NCI-H82 (cell line): Measurements from ENCODE around the gene DDX41.

Experiments used
- DNase-seq: peaks from one replicate; lab custom pipeline; 2025; lab: John Stamatoyannopoulos, UW

DDX41 gene

DNA sequence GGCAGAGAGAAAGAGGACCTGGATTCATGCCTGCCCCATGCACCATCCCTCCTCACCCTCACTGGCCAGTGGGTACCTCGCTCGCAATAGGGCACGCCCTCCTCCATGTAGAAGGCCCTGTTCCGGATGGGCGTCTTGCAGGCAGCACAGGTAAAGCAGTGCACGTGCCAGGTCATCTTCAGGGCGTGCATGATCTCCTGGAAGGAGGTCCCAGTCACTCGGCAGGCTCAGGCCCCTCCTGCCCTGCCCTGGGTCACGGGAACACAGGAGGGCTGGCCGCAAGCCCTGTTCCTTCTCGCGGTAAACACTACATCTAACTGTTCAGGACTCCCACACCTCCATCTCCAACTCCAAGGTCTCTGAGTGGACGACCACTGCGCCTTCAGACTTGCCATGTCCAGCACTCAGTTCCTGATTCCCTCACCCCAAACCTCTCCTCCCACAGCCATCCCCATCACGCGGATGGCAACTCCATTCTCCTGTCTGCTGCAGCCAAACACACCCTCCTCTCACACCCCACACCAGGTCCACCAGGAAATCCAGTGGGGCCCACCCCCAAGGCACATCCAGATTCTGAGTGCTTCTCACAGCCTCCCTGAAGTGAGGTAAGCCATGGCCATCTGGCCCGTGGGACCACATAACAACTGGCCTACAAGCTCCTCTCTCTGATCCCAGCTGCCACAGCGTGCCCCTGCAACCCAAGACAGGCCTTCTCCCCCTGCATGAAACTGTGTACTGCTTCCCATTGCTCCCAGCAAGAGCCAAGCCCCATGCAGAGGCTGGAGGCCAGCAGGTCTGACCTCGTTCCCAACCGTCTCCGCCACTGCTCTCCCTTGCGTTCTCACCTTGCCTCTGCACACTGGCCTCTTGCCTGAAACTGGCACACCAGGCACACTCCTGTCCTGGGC, 32.5 kb downstream of the DDX41 start:
- peak; percentile 75 for DNase-seq

DNA sequence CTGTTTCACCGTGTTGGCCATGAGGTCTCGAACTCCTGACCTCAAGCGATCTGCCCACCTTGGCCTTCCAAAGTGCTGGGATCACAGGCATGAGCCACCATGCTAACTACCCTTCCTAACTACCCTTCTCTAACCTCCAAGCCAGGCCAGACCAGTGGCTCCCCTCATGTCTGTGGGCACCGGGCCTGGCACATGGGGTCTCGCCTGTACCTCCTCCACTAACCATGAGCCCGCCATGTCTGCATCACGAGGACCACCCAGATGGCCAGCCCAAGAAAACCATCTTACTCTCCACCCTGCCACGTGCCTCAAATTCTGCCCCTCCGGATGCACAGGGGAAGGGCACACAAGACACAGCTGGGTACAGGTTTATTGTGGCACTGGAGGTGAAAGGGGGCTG, 33.7 kb downstream of the DDX41 start:
- no peak for DNase-seq

DNA sequence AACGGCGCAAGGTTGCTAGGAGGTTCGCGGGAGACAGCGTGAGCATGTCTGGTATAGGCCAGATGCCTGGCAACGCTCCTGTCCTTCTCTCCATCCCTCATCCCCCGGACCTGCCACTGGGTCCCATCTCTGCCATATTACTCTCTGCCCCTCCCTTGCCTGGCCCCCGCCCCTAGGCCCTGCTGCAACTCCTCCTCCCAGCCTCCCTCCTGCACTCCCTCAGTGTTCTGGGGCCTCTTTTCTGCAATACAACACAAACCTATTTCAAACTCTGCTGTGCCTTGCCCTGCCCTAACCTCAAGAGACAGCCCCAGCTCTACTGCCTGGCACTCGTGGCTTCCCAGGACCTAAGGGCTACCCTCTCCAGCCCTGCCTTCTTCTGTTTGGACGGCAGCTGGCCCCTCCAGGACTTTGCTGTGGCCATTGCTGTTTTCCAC, 34.4 kb downstream of the DDX41 start:
- DNase-seq = no peak

DNA sequence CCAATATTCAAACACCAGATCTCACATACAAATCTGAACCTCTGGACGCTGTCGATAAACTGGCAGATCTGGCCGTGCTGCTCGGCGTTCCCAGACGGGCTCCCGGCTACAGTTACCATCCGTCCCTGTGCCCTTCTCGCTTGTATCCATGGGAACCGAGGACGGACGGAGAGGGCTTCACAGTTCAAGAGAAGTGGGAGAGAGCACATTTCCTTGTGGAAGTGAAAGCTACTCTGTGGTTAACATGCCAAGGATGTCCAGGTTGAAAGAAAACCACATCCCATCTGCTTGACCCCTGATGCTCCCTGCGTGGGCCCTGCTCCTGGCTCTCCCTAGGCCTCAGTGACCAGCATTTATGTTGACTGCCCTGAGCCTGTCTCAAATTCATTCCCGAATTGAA, 37.0 kb downstream of the DDX41 start:
- DNase-seq = no peak

DNA sequence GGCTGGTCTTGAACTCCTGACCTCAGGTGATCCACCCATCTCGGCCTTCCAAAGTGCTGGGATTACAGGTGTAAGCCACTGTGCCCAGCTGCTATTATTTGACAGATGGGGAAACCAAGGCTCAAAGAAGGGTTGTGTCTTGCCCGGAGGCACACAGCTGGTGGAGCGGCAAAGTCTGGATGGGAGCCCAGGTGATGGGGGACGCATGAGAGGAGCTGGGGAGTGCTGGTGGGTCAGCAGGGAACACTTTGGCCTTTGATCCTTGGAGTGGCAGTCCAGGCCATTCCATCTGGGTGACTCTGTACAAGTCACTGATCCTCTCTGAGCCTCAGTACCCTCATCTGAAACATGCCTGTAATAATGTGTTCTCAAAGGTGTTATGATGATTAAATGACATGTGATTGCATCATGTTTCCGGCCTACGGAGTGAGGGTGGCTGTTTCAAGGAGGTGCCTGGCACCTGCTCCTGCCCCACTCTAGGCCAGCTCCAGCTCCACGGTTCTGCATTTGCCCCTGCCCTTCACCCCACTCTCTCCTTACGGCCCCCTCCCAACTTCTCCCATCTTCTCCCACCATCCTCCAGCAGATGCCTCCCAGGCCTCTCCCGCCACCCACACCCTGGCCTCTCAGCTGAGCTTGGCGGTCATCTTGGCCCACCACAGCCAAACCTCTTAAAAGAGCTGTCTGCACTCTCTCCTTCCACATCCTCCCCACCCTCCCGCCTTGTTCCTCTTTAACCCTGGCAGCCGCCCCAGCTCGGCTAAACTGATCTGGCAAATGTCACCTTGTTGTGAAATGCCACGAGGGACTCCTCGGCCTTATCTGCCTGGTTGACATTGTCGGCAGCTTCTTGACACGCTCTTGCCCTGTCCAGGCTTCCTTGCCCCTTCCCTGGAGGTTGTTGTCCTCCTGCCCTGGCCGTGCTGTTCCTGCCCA, 37.8 kb downstream of the DDX41 start:
- no peak for DNase-seq

DNA sequence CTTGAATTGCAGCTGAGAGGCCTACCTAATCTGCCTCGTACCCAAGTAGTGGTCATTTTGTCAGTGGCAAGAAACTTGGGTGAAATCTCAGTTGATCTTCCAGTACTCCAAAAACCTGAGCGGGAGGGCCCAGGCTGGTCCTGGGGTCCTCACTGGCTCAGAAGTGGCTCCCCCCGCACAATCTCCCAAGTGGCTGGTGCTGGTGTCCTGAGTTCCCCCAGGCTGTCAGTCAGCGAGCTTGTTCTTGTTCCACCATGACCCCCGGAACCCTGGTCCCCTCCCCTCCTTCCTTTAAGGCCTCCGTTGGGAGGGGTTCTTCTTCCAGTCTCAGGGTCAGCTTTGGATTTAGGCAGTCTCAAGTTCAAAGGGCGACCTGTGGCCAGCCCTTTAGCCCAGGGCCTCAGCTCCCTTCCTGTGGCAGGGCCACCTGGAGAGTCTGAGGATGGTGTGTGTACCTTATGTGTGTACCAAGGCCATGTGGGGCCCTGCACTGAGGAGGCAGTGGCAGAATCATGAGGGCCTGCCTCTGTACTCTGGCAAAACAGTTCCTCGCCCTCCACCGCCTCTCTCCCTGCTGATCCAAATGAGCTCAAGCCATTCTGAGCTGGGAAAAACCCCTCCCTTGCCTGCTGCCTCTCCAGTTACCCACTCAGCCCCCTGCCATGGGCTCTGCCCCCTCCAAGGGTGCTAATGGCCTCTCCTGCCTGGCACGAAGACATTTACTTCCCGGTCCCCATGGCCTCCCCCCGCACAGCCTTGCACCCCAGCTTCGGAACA, 38.9 kb downstream of the DDX41 start:
- DNase-seq = no peak

DNA sequence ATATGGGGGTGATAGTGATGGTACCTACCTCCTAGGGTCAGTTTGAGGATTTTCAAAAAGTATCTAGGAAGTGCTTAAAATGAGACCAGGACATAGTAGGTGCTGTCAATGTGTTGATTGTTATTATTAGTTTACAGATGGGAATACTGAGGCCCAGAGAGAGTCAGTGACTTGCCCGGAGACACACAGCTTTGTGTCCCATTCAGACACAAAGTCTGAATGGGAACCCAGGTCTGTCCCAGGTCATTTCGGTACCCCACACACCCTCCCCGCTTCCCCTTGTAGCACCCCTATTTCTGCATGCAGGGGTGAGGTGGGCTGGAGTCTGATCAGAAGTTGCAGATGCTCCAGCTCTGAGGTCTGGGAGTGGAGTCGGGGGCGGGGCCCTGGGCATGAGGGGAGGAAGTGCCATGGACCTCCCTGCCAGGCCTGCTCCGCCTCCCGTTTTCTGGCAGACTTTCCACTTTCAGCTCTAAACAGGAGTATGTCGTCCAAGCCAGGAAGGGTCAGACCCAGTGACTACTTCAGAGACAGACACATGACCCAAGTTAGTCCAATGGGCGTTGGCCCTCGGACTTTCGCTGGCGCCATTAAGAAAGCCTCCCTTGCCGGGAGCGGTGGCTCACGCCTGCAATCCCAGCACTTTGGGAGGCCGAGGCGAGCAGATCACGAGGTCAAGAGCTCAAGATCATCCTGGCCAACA, 40.1 kb downstream of the DDX41 start:
- DNase-seq = no peak

DNA sequence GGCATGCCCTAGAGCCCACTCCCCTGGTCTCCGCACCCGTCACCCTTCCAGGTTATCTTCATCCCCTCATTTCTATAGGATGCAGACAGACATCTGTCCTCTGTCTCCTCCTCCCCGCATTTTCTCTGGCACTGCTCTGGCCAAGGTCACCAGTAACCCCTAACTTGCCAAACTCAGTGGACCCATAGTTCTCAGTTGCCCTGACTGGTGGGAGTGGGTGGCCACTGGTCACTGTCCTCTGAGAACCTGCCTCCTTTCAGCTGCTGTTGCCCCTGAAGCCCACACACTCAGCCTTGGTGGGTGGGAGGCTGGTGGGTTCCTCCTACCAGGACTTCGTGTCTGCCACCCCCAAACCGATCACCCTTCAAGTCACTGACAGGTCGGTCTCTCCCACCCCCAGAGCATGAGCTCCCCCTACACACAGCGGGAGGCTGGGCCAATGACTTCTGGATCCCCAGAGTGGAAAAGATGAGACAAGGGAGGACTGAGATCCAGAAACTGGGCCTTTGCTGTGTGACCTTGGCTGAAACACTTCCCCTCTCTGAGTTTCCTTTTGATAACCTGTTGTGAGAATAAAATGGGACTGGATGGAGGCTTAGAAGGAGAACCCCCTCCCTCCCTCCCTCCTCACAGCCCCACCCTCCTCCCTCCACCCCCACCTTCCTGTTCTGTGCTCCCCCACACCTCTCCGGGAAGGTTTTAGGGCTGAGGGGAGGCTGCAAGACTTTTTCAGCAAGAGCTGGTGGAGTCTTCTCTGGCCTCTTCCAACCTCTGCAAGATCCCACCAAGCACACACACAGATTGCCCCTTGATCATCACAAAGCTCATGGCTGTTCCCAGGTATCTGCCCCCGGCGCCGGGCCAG, 41.0 kb downstream of the DDX41 start:
- no peak for DNase-seq

DNA sequence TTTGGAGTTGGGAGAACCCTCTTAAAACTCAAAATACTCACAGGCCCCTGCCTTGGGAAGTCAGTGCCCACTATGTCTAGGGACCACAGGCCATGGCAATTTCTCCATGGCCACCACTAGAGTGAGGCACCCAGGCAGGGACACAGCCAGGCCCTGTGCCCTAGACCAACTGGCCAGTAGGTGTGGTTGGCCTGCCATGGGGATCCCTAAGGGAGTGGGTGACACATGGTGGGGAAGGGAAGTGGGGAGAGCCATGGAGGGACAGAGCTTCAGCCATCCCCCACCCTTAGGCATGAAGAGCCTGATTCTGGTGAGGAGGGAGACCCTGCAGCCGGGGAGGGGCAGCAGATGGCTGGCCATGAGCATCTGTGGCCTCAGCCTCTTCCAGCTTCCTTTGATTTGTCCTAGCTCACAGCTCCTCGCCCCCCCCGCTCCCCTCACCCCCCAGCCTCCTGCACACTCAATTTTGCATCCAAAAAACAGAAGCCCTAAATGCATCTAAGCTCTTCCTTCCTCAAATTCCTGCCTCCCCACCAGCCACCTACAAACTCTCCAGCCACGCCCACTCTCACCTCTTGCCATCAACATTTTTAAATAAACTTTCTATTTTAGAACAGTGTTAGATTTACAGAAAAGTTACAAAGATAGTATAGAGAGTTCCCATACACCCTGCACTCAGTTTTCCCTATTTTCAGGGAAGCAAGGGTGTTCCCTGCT, 41.8 kb downstream of the DDX41 start:
- DNase-seq = peak; percentile 50

DNA sequence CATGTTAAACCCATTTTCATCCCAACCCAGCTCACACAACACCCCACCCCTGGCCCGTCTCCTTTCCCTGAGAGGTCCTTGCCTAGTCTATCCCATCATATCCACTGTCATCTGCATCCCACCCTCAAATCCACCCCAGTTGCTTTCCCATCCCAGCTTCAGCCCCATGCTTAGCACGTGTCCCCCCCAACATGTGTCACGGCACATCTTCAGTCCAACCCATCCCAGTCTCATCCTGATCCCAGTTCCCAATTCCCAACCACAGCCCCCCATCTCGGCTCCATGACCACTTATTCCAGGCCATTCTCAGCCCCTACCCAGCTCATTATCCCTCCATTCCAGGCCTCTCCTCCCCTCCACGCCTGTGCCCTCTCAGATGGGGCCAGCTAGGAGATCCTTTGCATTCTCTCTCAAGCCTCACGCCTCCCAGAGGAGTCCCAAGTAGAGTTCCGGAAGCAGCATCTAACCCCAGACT, 42.7 kb downstream of the DDX41 start:
- no peak for DNase-seq

DNA sequence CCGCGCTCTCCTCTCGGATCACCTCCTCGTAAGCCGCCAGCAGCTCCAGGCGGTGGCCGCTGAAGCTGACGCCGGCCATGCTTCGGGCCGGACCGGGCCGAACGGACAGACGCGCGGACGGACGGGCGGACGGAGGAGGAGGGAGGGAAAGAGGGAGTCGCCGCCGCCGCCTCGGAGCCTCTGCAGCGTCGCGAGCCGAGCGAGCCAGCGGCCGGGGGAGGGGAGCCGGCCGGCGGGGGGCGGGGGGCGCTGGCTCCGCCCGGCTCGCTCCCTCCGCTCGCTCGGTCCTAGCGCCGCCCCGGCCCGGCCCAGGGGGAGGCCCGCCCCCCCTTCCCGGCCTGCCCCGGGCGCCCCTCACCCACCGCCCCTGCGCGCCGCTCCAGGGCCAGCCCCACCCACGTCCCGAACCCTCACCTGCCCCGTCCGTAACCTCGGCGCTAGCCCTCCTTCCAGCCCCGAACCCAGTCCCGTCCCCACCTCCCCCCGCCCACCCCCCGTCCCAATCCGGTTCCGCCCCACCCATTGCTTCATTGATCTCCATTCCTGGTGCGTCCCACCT, 43.2 kb downstream of the DDX41 start, which contains the start of gene DBN1:
DBN1 (minus strand) TSS at position 192 of the 559 bp plus-strand sequence; CDS start at position 79, 113 bp downstream.
- DNase-seq = peak; percentile 77

DNA sequence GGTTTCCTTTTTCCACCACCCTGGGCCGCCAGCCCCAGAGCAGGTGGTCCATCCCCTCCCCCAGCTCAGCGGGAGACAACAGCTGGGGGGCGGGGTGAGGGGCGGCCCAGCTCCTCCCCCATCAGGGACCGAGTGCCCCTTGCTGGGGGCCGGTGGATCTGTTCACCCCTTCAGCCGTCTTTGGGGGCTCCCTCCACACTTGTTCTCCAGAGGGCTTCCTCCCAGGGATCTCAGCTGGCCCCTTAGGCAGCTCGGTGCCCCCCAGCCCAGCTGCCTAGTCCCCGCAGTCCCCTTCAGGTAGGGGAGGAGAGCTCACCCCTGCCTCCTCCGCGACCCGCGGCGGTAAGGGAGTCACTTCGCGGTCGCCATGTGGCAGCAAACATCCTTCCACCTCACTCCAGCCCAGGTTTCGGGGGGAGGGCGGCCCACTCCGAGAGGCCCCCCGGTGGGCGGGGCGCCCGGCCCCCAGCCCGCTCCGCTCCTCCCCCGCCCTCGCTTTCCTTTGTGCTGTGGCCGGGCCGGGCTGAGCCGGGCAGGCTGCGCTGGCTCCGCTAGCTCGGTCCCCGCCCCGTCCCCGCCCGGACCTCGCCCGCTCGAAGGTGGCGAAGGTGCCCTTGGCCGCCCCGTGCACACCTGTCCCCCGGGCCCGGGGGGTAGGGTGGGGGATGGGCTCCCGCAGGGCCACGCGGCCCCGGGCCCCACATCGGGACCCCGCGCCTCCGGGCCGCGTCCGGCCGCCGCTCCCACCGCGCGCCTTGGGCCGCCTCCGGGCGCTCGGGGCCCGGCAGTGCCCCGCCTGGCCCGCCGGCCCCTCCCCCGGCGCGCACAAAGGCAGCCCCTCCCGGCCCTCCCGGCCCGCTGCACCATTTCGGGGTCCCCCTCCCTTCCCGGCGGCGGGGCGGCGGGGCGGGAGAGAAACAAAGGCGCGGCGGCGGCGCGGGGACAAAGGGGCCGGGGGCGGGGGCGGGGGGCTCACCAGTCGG, 44.0 kb downstream of the DDX41 start:
- DNase-seq = peak; percentile 82

DNA sequence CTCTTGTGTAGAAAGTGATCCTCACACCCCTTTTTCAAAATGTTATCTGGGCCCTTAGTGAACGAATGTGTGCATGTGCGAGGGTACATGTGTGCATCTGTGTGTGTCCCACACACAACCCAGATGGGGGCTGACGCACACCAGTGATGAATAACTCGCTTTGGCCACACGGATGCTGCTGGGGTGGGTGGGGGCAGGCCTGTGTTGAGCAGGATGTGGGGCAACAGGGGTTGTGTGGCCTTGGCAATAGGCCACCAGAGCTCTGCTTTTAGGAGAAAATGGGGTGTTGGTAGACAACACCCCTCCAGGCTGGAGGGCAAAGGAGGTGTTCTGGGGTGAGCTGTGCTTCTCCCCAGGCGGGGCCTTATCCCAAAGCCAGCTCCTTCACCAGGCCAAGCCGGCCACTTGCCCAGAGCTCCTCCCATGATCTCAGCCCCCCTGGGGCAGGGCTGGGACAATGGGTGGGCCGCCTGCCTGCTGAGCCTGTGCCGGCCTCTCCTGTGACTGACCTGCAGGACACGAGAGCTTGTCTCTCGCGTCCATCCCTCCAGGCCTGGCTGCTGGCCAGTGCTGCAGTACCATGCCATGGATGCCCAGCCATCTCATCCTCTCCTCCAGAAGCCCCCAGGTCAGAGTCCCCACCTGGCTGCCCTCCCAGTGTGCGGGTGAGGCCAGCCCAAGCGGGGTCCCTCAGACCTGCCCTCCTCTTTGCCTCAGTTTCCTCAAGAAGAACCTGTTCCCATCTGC, 45.0 kb downstream of the DDX41 start:
- DNase-seq = no peak

DNA sequence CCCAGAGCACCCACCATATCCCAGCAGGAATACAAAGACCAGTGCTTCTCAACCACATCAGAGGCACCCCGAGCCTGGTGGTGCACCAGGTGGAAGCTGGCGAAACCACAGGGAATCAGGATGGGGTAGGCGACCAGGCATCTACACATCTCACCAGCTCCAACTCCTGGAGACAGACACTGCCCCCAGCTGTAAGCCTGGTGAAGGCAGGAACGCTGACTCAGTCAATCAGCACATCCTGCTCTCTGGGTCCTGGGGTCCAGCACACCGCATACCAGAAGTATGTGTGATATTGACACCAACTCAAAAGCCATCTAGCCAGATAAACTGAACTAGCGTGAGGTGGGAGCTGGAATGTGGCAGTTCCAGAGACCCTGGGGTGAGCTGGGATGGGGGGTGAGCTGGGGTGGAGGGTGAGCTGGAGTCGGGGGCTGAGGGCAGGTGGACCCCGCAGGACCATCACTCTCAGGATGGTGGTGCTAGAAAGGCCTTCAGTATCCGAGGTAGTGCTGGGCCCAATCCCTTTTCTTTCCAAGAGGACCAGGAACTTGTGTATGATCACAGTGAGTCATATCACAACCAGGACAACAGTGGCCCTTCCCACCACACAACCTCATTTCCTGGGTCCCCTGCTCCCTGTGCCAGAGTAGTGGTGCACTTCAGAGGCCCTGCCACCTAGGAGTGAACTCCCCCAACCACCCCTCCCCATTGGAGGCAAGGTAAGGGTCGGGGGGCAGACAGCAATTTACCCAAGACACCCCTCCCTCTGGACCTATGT, 45.8 kb downstream of the DDX41 start:
- DNase-seq = no peak

DNA sequence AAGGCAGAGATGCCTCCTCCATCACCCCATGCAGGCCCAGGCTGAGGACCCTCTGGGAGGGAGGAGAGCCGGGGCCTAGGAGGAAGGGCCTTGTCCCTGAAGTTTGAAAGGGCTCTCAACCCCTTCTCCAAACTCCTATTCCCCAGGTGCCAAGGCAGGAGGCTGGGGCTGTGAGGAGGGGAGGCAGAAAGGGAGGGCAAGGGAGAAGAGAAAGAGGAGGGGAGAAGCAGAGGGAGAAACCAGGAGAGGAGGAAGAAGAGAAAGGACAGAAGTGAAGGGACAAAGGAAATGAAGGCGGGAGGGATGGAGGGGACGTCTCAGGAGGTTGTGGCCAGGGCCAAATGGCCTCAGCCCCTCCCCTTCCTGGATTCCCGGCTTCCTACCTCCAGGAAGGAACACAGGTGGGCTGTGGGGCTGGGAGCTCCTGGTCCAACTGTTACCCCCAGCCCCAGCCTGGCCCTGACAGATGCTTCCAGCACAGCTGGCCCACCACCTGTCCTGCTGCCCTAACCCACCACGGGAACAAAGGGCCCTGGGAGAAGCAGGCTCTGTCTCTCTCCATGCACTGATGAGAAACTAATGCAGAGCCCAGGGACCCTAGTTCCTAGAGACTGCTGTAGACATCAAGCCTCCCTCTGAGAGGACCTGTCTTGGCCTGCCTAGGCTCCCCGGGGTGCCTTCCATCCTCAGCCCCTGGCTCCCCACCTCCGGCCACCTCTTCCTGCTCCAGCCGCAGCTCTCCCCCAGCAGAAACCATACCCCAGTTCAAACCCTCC, 46.8 kb downstream of the DDX41 start:
- peak; percentile 27 for DNase-seq
